Lung (tissue), 12 donors: Measurements from ENCODE around the gene CCL21. TPM values are rescaled to one million over a fixed set of nuclear protein-coding genes. Genes with fewer than 3 reads are reported as not detected.

Experiments used
- ATAC-seq: fragments of 200-7000 bp; cut with Tn5 transposase; one replicate; pipeline ENCODE4 v1.9.1; 2020; ENCODE audit warnings: moderate number of reproducible peaks; ENCODE audit not compliant: insufficient read depth, low FRiP score
- DNase-seq, 3 donors: peaks; one replicate each; pipeline ENCODE4 v3.0.0-alpha.2; 2013 to 2017
- H3K27ac ChIP-seq, 2 donors: one replicate each; pipeline ENCODE4 v1.5.1; 2013; ENCODE audit warnings: mild to moderate bottlenecking in 2 of 2, moderate library complexity in 2 of 2, control low read depth in 1 of 2, inconsistent platforms in 1 of 2, low read depth in 1 of 2, low read length in 1 of 2
- H3K27me3 ChIP-seq, 3 donors: one replicate each; pipeline ENCODE4 v1.5.1; 2013; ENCODE audit warnings: low read length in 2 of 3; ENCODE audit not compliant: control insufficient read depth in 3 of 3, insufficient read depth in 3 of 3
- H3K36me3 ChIP-seq, 4 donors: one replicate each; pipeline ENCODE4 v1.5.1; 2013; ENCODE audit warnings: low read length in 4 of 4, mild to moderate bottlenecking in 1 of 4, moderate library complexity in 1 of 4; ENCODE audit not compliant: control insufficient read depth in 4 of 4, insufficient read depth in 4 of 4
- H3K4me1 ChIP-seq, 5 donors: one replicate each; pipeline ENCODE4 v1.5.1; 2013; ENCODE audit warnings: low read length in 5 of 5, mild to moderate bottlenecking in 2 of 5, moderate library complexity in 1 of 5; ENCODE audit not compliant: control insufficient read depth in 5 of 5, insufficient read depth in 5 of 5
- H3K4me3 ChIP-seq: one replicate; pipeline ENCODE4 v1.5.1; 2013; ENCODE audit warnings: mild to moderate bottlenecking, control low read depth, moderate library complexity
- H3K9ac ChIP-seq, 2 donors: one replicate each; pipeline ENCODE4 v1.5.1; 2013; ENCODE audit warnings: low read length in 2 of 2, control low read depth in 1 of 2; ENCODE audit not compliant: insufficient read depth in 1 of 2
- H3K9me3 ChIP-seq, 4 donors: one replicate each; pipeline ENCODE4 v1.5.1; 2013; ENCODE audit warnings: low read length in 3 of 4, mild to moderate bottlenecking in 1 of 4, moderate library complexity in 1 of 4; ENCODE audit not compliant: control insufficient read depth in 4 of 4, insufficient read depth in 3 of 4
- CTCF ChIP-seq: IDR thresholded peaks from 2 replicates; pipeline ENCODE4 v1.5.1; 2012; ENCODE audit warnings: mild to moderate bottlenecking; ENCODE audit errors: control extremely low read depth, extremely low read depth
- whole genome bisulfite sequencing, 2 donors: extraction: QIAGEN DNeasy Blood & Tissue Kit; methylation state at CpG; one replicate each; pipeline ENCODE4 v1.1.7; 2013; 5-methylcytosine and 5-hydroxymethylcytosine counted together
- polyA plus RNA-seq, 2 donors: library from polyadenylated mRNA; stranded (reverse); fragments of 200-250 nt; gene quantifications; one replicate each; pipeline ENCODE4 v1.2.1, GENCODE V29; 2013
- total RNA-seq, 2 donors: library from RNA; depleted of rRNA in 1 of 2; stranded (reverse); fragments of >200 nt in 1 of 2; gene quantifications; one replicate each; pipeline ENCODE4 v1.2.1, GENCODE V29; 2014 to 2021
- donor health status: control.
- donor health status: control.
- donor health status: Bipolar disorder and iron deficiency.
- donor health status: healthy.
- donor health status: DM: yes; HTN: yes; CAD: no.

CCL21 gene
- total and polyA plus RNA-seq, 4 donors: 67.3 to 473 (median 181) TPM

- peaks cover 0 to 6% (median 1%) of the 10 kb centered on the region in 4 donors for H3K36me3 ChIP-seq
- no peak for TF ChIP-seq CTCF
- ATAC-seq (no peak), DNase-seq (no peak)
- no peak overlapping the region for H3K9ac ChIP-seq
- no peaks in the 10 kb centered on the region for H3K27me3 ChIP-seq
- peaks cover 0 to 2% (median 0%) of the 10 kb centered on the region in 5 donors for H3K4me1 ChIP-seq
- no peak overlapping the region for H3K4me3 ChIP-seq
- H3K27ac ChIP-seq: no peak overlapping the region
- H3K9me3 ChIP-seq: no peaks in the 10 kb centered on the region
- WGBS, 2 donors: 90 to 91% methylated on average over 4 of the region's 4 CpGs
Observed at GRCh38 chr9:34684145-34684544, 25.8 kb downstream of the CCL21 start.

GRCh38 chr9:34675869-34676268 lies 34.1 kb downstream of the CCL21 start:
- H3K9ac ChIP-seq: no peak overlapping the region
- H3K27ac ChIP-seq: no peak overlapping the region
- no peak for TF ChIP-seq CTCF
- no peaks in the 10 kb centered on the region for H3K4me1 ChIP-seq
- H3K4me3 ChIP-seq: no peak overlapping the region
- H3K36me3 ChIP-seq: peaks cover 0 to 1% (median 0%) of the 10 kb centered on the region in 4 donors
- no peaks in the 10 kb centered on the region for H3K9me3 ChIP-seq
- DNase-seq (no peak), ATAC-seq (no peak)
- no peaks in the 10 kb centered on the region for H3K27me3 ChIP-seq
- 95 to 98% methylated on average over 2 of the region's 2 CpGs for WGBS, 2 donors

- Histone ChIP-seq H3K4me1 (no peaks in the 10 kb centered on the region), H3K9ac (no peak overlapping the region), H3K9me3 (no peaks in the 10 kb centered on the region), H3K4me3 (no peak overlapping the region), H3K27me3 (no peaks in the 10 kb centered on the region), H3K27ac (no peak overlapping the region), H3K36me3 (peaks cover 0 to 2% (median 0%) of the 10 kb centered on the region in 4 donors)
- DNase-seq: peak; percentile 66 to 75 (median 72)
- 28 to 49% methylated on average over 10 of the region's 10 CpGs for WGBS, 2 donors
- peak; percentile 30 for TF ChIP-seq CTCF
- peak; percentile 34 for ATAC-seq
Observed at GRCh38 chr9:34675048-34675714, 34.8 kb downstream of the CCL21 start.
